Measurements from ENCODE around the gene LPCAT3. TPM values are rescaled to one million over a fixed set of nuclear protein-coding genes. Genes with fewer than 3 reads are reported as not detected.

Gene LPCAT3
- total RNA-seq, 1 experiment from 2014 or later, result 45.8 TPM

DNA sequence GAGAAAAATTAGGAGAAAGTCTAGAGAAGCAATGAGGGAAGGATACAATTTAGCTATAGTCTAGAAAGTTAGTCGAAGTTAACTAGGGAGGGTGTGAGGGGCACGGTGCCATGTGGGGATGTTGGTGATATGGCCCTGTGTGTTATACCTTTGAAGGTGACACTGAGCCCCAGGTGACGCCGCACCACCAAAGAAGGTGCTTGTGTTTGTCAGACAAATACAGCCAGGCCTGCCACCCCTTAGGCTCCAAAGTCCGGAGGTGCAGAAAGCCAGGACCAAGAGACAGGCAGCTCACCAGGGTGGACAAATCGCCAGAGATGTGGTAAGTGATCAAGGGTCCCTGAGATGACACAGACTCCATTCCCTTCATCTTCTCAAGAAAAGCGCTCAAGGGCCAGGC, 43.3 kb upstream of the LPCAT3 start:
- CTCF ChIA-PET, result no interaction called here

More for the DNA sequence above, 43.3 kb upstream of the LPCAT3 start:
- Histone ChIP-seq H3K4me1 (ENCODE audit: control insufficient read depth in 1 of 2, insufficient read depth in 2 of 2, low read length in 2 of 2) (peaks cover 0 to 4% of the 10 kb centered on the region in 2 experiments; a peak in 1 of 4 replicates), H3K9me3 (ENCODE audit: control insufficient read depth in 1 of 2, insufficient read depth in 1 of 2, low read depth in 1 of 2, low read length in 2 of 2) (no peaks in the 10 kb centered on the region), H2AFZ (ENCODE audit: low read depth, low read length, poor library complexity, severe bottlenecking) (no peak overlapping the region), H3K9ac (ENCODE audit: low read length) (no peak overlapping the region), H3K9me2 (ENCODE audit: insufficient read depth) (no peaks in the 10 kb centered on the region), H3K79me2 (ENCODE audit: insufficient read depth, low read length) (no peaks in the 10 kb centered on the region), H3K4me2 (ENCODE audit: low read length) (no peak overlapping the region), H3K27ac (ENCODE audit: low read depth, low read length) (no peak overlapping the region), H3K36me3 (ENCODE audit: control insufficient read depth in 1 of 2, insufficient read depth in 2 of 2, low read length in 2 of 2) (no peaks in the 10 kb centered on the region), H3K27me3 (ENCODE audit: insufficient read depth, low read length) (no peaks in the 10 kb centered on the region), H3K4me3 (replicated peaks in 1 of 2; ENCODE audit: low read depth in 1 of 2, low read length in 2 of 2) (no peak overlapping the region), H4K20me1 (ENCODE audit: insufficient read depth) (no peaks in the 10 kb centered on the region)
- RAD21 ChIA-PET (ENCODE audit: low non-redundant PET in 1 of 2, low total read pairs in 2 of 2, uncharacterized antibody in 2 of 2, unreplicated experiment in 2 of 2), result no interaction called here
- no TSS peak for BruUV-seq (replicated peaks)
- DNase-seq (ENCODE audit: low read depth, low spot score) (no peak), ATAC-seq (no peak)
- TF ChIP-seq ZNF274 (IDR thresholded peaks at IDR 0.05; ENCODE audit: low read depth, low read length) (no peak), POLR2AphosphoS5 (IDR thresholded peaks at IDR 0.05; ENCODE audit: low read depth, low read length) (no peak), SRF (IDR thresholded peaks at IDR 0.05; ENCODE audit: low read depth) (no peak), JUND (IDR thresholded peaks at IDR 0.05) (no peak), SIN3A (IDR thresholded peaks at IDR 0.05; ENCODE audit: low read depth) (no peak), TCF7L2 (IDR thresholded peaks at IDR 0.05; ENCODE audit: borderline replicate concordance, extremely low read depth, insufficient read depth, insufficient read length) (no peak)
- TF ChIP-seq, protein P1, sequence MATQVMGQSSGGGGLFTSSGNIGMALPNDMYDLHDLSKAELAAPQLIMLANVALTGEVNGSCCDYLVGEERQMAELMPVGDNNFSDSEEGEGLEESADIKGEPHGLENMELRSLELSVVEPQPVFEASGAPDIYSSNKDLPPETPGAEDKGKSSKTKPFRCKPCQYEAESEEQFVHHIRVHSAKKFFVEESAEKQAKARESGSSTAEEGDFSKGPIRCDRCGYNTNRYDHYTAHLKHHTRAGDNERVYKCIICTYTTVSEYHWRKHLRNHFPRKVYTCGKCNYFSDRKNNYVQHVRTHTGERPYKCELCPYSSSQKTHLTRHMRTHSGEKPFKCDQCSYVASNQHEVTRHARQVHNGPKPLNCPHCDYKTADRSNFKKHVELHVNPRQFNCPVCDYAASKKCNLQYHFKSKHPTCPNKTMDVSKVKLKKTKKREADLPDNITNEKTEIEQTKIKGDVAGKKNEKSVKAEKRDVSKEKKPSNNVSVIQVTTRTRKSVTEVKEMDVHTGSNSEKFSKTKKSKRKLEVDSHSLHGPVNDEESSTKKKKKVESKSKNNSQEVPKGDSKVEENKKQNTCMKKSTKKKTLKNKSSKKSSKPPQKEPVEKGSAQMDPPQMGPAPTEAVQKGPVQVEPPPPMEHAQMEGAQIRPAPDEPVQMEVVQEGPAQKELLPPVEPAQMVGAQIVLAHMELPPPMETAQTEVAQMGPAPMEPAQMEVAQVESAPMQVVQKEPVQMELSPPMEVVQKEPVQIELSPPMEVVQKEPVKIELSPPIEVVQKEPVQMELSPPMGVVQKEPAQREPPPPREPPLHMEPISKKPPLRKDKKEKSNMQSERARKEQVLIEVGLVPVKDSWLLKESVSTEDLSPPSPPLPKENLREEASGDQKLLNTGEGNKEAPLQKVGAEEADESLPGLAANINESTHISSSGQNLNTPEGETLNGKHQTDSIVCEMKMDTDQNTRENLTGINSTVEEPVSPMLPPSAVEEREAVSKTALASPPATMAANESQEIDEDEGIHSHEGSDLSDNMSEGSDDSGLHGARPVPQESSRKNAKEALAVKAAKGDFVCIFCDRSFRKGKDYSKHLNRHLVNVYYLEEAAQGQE (IDR thresholded peaks at IDR 0.05; ENCODE audit: low read depth), result no peak
- TF ChIP-seq, protein P2, sequence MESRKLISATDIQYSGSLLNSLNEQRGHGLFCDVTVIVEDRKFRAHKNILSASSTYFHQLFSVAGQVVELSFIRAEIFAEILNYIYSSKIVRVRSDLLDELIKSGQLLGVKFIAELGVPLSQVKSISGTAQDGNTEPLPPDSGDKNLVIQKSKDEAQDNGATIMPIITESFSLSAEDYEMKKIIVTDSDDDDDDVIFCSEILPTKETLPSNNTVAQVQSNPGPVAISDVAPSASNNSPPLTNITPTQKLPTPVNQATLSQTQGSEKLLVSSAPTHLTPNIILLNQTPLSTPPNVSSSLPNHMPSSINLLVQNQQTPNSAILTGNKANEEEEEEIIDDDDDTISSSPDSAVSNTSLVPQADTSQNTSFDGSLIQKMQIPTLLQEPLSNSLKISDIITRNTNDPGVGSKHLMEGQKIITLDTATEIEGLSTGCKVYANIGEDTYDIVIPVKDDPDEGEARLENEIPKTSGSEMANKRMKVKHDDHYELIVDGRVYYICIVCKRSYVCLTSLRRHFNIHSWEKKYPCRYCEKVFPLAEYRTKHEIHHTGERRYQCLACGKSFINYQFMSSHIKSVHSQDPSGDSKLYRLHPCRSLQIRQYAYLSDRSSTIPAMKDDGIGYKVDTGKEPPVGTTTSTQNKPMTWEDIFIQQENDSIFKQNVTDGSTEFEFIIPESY (IDR thresholded peaks at IDR 0.05; ENCODE audit: extremely low read depth, insufficient replicate concordance, low read length), result no peak
- POLR2A ChIA-PET, result no interaction called here
- intact Hi-C loops (cut with micrococcal nuclease), result no loop called here

All from HCT116 (cell line).